ENCODE data around the gene S1PR1. TPM values are rescaled to one million over a fixed set of nuclear protein-coding genes. Genes with fewer than 3 reads are reported as not detected.

S1PR1 gene
- total and polyA plus RNA-seq, 10 donors, result 42.5 to 219 (median 122) TPM

GRCh38 chr1:101262060-101262459 is 25.2 kb downstream of the S1PR1 start:
- peak overlapping the region in 6 of 8 donors; percentile 38 to 68 (median 56) for H3K27ac ChIP-seq
- peaks cover 38 to 87% (median 79%) of the 10 kb centered on the region in 6 donors for H3K4me1 ChIP-seq
- no peak for TF ChIP-seq POLR2AphosphoS5 (IDR thresholded peaks at IDR 0.05)
- TF ChIP-seq, protein P1, sequence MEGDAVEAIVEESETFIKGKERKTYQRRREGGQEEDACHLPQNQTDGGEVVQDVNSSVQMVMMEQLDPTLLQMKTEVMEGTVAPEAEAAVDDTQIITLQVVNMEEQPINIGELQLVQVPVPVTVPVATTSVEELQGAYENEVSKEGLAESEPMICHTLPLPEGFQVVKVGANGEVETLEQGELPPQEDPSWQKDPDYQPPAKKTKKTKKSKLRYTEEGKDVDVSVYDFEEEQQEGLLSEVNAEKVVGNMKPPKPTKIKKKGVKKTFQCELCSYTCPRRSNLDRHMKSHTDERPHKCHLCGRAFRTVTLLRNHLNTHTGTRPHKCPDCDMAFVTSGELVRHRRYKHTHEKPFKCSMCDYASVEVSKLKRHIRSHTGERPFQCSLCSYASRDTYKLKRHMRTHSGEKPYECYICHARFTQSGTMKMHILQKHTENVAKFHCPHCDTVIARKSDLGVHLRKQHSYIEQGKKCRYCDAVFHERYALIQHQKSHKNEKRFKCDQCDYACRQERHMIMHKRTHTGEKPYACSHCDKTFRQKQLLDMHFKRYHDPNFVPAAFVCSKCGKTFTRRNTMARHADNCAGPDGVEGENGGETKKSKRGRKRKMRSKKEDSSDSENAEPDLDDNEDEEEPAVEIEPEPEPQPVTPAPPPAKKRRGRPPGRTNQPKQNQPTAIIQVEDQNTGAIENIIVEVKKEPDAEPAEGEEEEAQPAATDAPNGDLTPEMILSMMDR (IDR thresholded peaks at IDR 0.05 in 8 of 11, conservative IDR thresholded peaks at IDR 0.05 in 3 of 11), result no peak
- TF ChIP-seq POLR2A (IDR thresholded peaks at IDR 0.05), result no peak

GRCh38 chr1:101262630-101263348 is 26.0 kb downstream of the S1PR1 start:
- Histone ChIP-seq H3K4me3 (no peak overlapping the region), H3K9me3 (no peaks in the 10 kb centered on the region), H3K4me1 (peaks cover 38 to 79% (median 71%) of the 10 kb centered on the region in 6 donors), H3K36me3 (no peaks in the 10 kb centered on the region), H3K27ac (peak overlapping the region; percentile 21 to 70 (median 56)), H3K27me3 (replicated peaks in 1 of 7) (no peaks in the 10 kb centered on the region)
- DNase-seq, result no peak
- intact Hi-C loops (cut with DNase I; ENCODE audit: low total_unique reads), result no loop called here
- TF ChIP-seq, protein P1 (IDR thresholded peaks at IDR 0.05 in 8 of 11, conservative IDR thresholded peaks at IDR 0.05 in 3 of 11), result no peak
- TF ChIP-seq POLR2AphosphoS5 (IDR thresholded peaks at IDR 0.05) (no peak), POLR2A (IDR thresholded peaks at IDR 0.05) (no peak)
- 3 to 7% (median 4%) methylated on average over 6 of the region's 6 CpGs for WGBS, 5 donors

More at GRCh38 chr1:101262060-101262459, 25.2 kb downstream of the S1PR1 start:
- Histone ChIP-seq H3K4me3 (no peak overlapping the region), H3K9me3 (no peaks in the 10 kb centered on the region), H3K27me3 (replicated peaks in 1 of 7) (no peaks in the 10 kb centered on the region), H3K36me3 (no peaks in the 10 kb centered on the region)
- WGBS, 5 donors, result 59 to 86% (median 76%) methylated on average over 4 of the region's 4 CpGs
- intact Hi-C loops (cut with DNase I; ENCODE audit: low total_unique reads), result no loop called here
- no peak for DNase-seq

DNA sequence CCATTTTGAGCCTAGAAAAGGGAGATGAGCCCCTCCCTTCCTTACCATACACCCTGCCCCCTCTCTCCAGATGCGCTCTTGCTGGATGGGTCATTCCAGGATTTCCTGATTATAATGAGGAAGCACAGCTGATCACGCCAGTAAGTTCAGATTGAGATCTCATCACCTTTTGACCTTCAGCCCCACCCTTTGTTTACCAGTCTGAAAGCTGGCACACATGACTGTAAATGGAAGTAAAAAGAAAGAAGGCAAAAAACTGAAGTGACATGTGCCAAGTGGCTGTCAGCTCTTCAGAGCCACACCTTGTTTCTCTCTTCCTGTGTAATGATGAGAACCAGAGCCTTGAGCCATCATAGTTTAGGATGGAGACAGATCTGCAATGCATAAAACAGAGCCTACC is 27.9 kb downstream of the S1PR1 start:
- 12 to 22% (median 14%) methylated on average over 2 of the region's 2 CpGs for WGBS, 5 donors
- TF ChIP-seq POLR2AphosphoS5 (IDR thresholded peaks at IDR 0.05), result peak in 1 of 3 donors; percentile 72
- TF ChIP-seq POLR2A (IDR thresholded peaks at IDR 0.05), result no peak
- TF ChIP-seq, protein P1 (IDR thresholded peaks at IDR 0.05 in 8 of 11, conservative IDR thresholded peaks at IDR 0.05 in 3 of 11), result no peak

DNA sequence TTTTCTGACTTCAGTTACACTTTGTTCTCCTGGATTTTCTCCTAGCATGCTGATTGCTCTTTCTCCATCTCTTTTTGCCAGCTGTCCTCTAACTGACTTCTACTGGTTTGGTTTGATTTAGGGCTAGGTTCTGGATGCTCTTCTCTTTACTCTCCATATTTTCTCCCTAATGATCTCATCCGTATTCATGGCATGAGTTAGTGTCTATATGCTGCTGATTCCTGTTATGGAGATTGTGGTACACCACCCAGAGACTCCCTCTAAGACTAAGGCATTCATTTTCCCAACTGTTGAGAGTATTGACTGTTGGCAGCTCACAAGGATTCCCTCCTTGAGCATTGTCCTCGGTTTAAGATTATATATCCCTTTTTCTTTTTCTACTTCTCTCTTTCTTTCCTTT is 28.9 kb downstream of the S1PR1 start:
- Histone ChIP-seq H3K9me3 (peaks cover 0 to under 1% (median 0%) of the 10 kb centered on the region in 8 donors), H3K4me1 (peaks cover 26 to 50% (median 45%) of the 10 kb centered on the region in 6 donors), H3K4me3 (no peak overlapping the region), H3K27ac (peak overlapping the region in 7 of 8 donors; percentile 9 to 68 (median 52)), H3K27me3 (replicated peaks in 1 of 7) (no peaks in the 10 kb centered on the region), H3K36me3 (no peaks in the 10 kb centered on the region)
- TF ChIP-seq POLR2A (IDR thresholded peaks at IDR 0.05), result no peak
- TF ChIP-seq, protein P1 (IDR thresholded peaks at IDR 0.05 in 8 of 11, conservative IDR thresholded peaks at IDR 0.05 in 3 of 11), result no peak
- no peak for TF ChIP-seq POLR2AphosphoS5 (IDR thresholded peaks at IDR 0.05)
- intact Hi-C loops (cut with DNase I; ENCODE audit: low total_unique reads), result no loop called here
- DNase-seq, result no peak
- WGBS, 5 donors, result 86 to 96% (median 92%) methylated on average over 2 of the region's 2 CpGs

More for the DNA sequence above, 27.9 kb downstream of the S1PR1 start:
- Histone ChIP-seq H3K4me3 (no peak overlapping the region), H3K27me3 (replicated peaks in 1 of 7) (no peaks in the 10 kb centered on the region), H3K9me3 (no peaks in the 10 kb centered on the region), H3K27ac (peak overlapping the region in 6 of 8 donors; percentile 36 to 68 (median 53)), H3K4me1 (peaks cover 36 to 60% (median 55%) of the 10 kb centered on the region in 6 donors), H3K36me3 (no peaks in the 10 kb centered on the region)
- intact Hi-C loops (cut with DNase I; ENCODE audit: low total_unique reads), result no loop called here
- DNase-seq, result no peak
